ENCODE measurements around the gene MET.
"Not testable (repeated sequence)": the region's sequence is repeated elsewhere in the genome, so short reads cannot be mapped to it uniquely, and the experiment has no call there.

Gene MET

DNA sequence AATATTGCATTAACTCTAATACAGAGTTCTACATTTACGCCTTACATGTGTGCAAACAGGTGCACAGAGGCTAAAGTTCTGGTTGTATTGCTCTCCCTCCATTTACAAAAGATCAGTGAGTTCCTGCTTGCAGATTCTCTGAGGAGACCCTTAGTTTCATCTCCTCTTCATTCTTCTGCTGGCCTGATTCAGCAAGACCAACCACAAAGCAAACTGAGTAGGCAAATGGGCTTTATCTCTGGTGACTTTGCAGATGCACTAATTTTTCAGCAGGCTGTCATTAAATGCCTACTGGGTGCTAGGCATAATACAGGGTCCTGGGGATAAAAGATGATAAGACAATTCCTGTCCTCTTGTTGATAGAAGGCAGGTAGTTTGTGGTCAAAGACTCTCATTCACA is 56.4 kb downstream of the MET start:
- no peak for DNase-seq

DNA sequence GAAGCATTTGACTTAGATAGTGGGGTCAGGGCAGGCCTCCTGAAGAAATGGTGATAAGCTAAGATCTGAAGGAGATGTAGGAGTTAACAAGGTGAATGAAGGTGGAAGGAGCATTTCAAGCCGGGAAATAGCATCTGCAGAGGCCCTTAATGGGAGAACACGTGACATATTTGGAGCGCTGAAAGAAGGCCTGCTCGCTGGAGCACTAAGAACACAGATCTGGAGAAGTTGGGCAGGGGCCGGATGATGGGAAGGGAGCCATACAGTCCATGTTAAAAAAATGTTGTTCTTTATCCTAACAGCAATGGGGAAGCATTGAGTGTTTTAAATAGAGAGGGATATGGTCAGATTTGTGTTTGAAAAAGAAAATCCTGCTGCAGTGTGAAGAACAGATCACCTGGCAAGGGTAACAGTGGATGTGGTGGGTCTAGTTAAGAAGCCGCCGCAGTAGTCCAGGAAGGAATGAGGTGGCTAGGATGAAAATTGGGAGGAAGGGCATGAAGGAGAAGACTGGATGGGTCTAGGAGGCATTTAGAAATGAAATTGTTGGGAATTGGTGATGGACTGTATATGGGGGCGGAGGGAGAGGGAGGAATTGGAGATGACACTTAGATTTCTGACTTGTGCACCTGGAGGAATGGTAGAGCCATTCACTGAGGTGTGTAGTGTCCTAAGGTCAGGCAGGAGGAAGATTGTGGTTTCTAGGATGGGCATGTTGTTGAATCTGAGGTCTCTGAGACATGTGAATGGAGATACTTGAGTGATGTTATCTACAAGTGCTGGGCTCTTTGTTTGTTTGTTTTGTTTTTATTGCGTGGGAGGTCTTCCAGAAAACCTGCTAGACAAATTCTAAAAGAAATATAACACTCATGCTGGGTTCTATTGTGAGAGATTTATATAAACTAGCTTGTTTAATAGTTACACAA is 58.4 kb downstream of the MET start:
- DNase-seq, result no peak

- DNase-seq, result no peak
These were observed 59.0 kb downstream of the MET start for GRCh38 chr7:116731023-116731395.

DNA sequence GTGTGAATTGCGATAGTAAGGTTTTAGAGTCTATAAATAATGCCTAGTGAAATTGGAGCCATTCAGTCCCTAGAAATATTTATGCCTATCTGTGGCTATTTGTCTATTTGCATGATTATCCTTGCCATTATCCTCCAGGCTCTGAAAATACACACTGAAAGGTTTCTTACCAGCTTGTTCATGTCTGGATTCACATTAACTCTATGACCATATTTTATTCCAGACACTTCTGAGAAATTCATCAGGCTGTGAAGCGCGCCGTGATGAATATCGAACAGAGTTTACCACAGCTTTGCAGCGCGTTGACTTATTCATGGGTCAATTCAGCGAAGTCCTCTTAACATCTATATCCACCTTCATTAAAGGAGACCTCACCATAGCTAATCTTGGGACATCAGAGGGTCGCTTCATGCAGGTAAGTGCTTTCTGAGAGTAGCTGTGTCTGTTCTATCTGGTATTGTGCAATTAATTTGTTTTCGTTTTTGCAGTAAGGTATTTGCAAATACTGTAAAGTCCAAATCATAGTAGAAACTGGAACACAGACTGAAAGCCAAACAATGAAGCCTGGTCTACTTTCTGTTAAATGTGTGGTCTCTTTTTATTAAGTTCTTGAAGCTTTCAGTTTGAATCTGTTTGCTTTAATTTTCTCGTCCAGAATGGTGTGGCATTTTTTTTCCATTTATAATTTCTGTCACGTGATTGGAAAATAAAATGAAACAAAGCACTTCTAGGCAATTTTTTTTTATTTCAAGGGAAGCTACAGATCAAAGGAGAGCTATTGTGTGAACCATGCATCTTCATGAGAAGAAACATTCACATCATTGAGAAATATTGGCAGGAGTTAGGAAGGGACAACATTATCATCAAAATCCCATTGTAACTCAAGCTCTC is 59.7 kb downstream of the MET start:
- DNase-seq, result no peak

- DNase-seq, result no peak
These were observed 61.0 kb downstream of the MET start for GRCh38 chr7:116732788-116733694.

DNA sequence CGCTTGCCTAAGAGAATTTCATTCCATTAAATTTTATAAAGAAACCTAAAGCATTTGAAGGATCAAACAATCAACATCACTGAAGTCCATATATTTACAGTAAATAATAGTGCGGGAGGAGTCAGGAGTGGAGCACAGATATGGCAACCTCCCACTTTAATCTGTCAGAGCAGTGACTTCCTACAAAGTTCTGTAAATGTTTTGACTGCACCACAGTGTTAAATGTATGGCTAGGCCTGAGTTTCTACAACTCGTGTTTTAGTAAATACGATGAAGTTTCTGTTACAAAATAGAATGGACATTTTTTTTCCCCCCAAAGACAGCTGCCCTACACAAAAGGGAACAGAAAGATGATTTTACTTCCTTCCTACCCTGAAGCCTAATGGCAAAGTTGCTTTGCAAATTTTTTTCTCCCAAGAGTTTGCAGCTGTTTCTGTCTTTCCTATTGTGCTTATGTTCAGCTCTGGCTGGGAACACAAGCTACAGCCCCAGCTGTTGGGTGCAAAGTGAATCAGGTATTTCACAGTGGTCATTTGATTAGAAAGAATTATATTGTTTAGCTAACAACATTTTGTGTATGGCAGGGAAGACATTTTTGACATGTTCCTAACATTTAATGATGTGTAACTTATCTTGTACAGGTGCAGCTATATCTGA is 62.1 kb downstream of the MET start:
- DNase-seq, result no peak

- no peak for DNase-seq
These were observed 62.7 kb downstream of the MET start for GRCh38 chr7:116734710-116735109.

GRCh38 chr7:116736927-116737715 is 65.1 kb downstream of the MET start:
- DNase-seq, result no peak

DNA sequence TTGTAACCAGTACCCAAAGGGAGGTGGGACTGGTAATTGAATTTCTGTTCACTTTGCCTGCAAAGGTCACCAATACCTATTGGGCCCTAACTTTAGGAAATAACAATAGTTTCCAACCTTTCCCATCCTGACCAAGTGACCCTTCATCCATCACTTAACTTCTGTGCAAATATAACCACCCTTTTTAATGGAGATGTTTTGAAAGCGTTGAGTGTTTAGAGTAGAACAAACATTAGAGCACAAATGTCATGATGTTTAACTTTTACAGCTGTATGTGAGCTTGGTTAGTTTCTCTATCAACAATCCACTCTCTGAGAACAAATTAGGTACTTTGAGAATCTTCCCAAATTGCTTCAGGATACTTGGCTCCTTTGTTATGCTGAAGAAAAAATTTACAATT is 66.4 kb downstream of the MET start:
- DNase-seq, result no peak

DNA sequence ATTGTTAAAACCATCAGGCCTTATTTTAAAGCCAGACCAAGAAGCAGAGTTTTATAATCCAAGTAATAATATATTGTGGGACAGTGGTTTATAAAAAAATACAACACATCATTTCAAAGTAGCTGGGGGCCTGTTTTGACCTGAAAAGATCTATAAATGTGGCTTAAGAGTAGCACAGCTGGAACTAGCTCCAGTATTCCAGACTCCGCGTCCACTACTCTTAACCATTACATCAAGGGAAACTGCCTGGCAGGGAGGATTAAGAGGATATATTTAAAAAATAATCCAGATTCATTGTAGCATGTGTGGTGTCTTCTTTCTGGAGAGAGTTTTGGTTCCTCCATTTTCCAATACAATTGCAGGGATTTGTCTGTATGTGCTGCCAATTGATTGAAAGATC is 67.3 kb downstream of the MET start:
- DNase-seq, result no peak

DNA sequence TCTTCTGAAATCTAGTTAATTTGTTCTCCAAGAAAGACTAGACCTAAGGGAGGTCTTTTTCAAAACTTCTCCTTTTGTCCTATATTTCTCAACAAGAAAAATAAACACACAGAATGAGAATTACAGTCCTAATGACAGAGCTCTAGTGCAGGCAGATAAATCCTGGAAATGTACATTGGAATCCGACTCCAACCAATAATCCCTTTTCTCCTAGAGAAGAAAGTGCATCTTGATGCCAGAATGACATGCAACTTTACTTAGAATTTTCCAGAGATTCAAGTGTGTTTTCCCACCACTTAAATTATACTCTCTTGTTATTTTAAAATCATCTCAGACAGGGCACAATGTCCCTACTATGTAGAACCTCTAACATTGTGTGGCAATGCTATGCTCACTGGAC is 68.2 kb downstream of the MET start:
- DNase-seq, result no peak

- no peak for DNase-seq
These were observed 68.9 kb downstream of the MET start for GRCh38 chr7:116740755-116741462.

GRCh38 chr7:116741625-116742316 is 69.8 kb downstream of the MET start:
- DNase-seq, result no peak

DNA sequence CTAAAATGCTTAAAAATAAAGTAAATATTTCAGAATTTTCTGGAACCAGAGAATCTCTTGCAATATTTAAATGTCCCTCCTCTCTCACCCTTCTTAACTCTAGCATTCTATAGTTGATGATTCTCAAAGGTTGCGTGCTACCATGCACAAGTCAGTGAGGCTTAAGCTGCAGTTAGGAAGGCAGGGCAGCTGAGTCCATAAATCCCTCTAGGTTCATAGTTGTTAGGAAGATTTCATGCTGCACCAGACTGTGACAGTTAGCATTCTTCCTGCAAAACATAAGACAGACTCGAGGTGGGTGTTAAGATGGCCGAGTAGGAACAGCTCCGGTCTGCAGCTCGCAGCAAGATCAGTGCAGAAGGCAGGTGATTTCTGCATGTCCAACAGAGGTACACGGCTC is 70.6 kb downstream of the MET start:
- no peak for DNase-seq

DNA sequence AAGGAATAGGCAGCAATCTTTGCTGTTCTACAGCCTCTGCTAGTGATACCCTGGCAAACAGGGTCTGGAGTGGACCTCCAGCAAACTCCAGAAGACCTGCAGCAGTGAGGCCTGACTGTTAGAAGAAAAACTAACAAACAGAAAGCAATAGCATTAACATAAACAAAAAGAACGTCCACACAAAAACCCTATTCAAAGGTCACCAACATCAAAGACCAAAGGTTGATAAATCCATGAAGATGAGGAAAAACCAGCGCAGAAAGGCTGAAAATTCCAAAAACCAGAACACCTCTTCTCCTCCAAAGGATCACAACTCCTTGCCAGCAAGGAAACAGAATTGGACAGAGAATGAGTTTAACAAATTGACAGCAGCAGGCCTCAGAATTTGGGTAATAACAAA is 71.8 kb downstream of the MET start:
- DNase-seq, result not testable (repeated sequence)

DNA sequence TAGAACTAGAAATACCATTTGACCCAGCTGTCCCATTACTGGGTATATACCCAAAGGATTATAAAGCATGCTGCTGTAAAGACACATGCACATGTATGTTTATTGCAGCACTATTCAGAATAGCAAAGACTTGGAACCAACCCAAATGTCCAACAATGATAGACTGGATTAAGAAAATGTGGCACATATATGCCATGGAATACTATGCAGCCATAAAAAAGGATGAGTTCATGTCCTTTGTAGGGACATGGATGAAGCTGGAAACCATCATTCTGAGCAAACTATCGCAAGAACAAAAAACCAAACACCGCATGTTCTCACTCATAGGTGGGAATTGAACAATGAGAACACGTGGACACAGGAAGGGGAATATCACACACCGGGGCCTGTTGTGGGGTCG is 74.4 kb downstream of the MET start:
- DNase-seq, result not testable (repeated sequence)

DNA sequence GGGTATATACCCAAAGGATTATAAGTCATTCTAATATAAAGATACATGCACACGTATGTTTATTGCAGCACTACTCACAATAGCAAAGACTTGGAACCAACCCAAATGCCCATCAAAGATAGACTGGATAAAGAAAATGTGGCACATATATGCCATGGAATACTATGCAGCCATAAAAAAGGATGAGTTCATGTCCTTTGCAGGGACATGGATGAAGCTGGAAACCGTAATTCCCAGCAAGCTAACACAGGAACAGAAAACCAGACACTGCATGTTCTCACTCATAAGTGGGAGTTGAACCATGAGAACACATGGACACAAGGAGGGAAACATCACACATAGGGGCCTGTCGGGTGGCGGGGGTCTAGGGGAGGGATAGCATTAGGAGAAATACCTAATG is 79.1 kb downstream of the MET start:
- DNase-seq, result not testable (repeated sequence)

GRCh38 chr7:116752305-116753074 is 80.5 kb downstream of the MET start:
- DNase-seq, result no peak

GRCh38 chr7:116753130-116753529 is 81.1 kb downstream of the MET start:
- no peak for DNase-seq
